ENCODE results near the gene PEX6.

PEX6 gene

DNA sequence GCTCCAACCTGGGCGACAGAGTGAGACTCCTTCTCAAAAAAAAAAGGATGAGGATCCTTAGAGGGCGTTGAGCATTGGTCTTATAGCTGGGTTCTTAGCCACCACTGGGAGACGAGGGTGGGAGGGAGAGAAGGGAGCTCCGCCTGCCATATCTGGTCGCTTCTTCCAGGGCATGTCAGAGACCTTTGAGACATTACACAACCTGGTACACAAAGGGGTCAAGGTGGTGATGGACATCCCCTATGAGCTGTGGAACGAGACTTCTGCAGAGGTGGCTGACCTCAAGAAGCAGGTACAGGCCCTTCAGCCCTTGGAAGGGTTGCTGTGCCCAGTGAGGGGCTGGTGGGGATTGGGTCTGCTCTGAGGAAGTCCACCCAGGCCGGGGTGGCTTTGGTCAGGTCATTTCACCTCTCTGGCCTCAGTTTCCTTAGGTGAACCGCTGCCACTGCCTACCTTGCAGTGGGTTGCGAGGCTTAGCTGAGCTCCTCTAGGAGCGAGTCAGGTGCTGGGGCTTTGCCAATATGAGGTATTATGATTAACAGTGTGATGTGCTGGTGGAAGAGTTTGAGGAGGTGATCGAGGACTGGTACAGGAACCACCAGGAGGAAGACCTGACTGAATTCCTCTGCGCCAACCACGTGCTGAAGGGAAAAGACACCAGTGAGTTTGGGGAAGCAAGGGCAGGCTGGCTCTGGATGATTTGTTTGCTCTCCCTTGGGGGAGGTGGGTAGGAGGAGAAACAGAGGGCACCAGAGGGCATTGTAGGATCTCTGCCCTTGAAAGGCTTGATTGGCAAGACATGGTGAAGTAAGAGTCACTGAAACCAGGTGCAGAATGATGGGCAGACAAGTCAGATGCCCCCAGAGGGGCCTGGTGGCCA lies 41.2 kb downstream of the PEX6 start:
- no peak for DNase-seq (ENCODE audit: low read depth in 2 of 3, low spot score in 1 of 3)

- DNase-seq (ENCODE audit: low read depth in 2 of 3, low spot score in 1 of 3) = no peak
Observed at GRCh38 chr6:42936398-42936797, 42.6 kb downstream of the PEX6 start.

DNA sequence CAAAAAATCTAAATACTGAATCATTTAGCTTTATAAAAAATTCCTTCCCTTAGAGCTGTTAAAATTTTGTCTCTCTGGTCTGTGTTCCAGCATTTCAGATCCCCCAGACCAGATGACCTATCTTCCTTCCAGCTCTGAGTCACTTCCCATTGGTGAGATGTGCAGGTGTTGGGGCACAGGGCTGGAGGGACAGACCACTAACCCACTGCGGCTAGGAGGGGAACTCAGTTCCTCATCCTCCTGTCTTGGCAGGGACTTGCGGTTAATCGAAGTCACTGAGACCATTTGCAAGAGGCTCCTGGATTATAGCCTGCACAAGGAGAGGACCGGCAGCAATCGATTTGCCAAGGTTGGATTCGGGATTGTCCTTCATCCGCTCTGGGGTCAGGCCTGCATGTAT lies 43.7 kb downstream of the PEX6 start:
- no peak for DNase-seq (ENCODE audit: low read depth in 2 of 3, low spot score in 1 of 3)

GRCh38 chr6:42933205-42933604 lies 45.8 kb downstream of the PEX6 start:
- DNase-seq (ENCODE audit: low read depth in 2 of 3, low spot score in 1 of 3) = no peak

- no peak for DNase-seq (ENCODE audit: low read depth in 2 of 3, low spot score in 1 of 3)
Observed at GRCh38 chr6:42932412-42932811, 46.6 kb downstream of the PEX6 start.

GRCh38 chr6:42929821-42930360 lies 49.1 kb downstream of the PEX6 start:
- DNase-seq (ENCODE audit: low read depth in 2 of 3, low spot score in 1 of 3) = peak; percentile 37 to 53 (median 48)

- peak; percentile 89 to 94 (median 93) for DNase-seq (ENCODE audit: low read depth in 2 of 3, low spot score in 1 of 3)
Observed at GRCh38 chr6:42928986-42929820, 49.8 kb downstream of the PEX6 start, which contains the start of gene CNPY3. TSS of gene CNPY3 (plus strand) at chr6:42929480. CDS start at chr6:42929571, 91 bp downstream.

DNA sequence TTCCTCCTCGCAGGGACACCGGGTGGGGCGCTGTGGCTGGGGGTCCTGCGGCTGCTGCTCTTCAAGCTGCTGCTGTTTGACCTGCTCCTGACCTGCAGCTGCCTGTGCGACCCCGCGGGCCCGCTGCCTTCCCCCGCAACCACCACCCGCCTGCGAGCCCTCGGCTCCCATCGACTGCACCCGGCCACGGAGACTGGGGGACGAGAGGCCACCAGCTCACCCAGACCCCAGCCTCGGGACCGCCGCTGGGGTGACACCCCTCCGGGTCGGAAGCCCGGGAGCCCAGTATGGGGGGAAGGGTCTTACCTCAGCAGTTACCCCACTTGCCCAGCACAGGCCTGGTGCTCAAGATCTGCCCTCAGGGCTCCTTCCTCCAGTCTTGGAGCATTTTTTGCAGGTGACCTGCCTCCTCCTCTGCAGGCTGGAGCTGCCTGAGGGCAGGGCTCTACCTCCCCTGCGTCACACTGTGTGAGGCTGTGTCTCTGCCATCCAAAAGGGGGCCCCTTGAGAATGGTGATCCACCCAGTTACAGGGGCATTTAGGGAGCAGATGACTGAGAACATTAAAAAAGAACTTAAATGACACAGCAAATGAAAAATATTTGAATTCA lies 53.6 kb downstream of the PEX6 start:
- no peak for DNase-seq (ENCODE audit: low read depth in 2 of 3, low spot score in 1 of 3)

DNA sequence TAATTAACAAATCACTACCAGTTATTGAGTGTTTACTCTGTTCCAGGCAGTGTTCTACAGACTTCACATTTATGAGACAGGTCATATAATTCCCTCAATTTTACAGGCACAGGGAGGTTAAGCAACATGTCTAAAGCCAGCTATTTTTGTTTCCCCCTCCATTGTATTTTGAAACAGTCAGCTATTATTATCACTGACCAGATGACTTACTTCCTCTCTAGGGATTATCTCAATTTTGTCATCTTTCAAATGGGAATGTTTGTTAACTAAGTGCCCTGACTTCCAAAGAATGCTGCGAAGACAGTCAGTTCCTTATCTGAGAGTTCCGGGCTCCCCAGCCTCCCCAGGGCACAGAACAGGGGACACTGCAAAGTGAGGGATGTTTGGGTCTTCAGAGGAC lies 55.3 kb downstream of the PEX6 start:
- no peak for DNase-seq (ENCODE audit: low read depth in 2 of 3, low spot score in 1 of 3)

- no peak for DNase-seq (ENCODE audit: low read depth in 2 of 3, low spot score in 1 of 3)
Observed at GRCh38 chr6:42921801-42922200, 57.2 kb downstream of the PEX6 start.

DNA sequence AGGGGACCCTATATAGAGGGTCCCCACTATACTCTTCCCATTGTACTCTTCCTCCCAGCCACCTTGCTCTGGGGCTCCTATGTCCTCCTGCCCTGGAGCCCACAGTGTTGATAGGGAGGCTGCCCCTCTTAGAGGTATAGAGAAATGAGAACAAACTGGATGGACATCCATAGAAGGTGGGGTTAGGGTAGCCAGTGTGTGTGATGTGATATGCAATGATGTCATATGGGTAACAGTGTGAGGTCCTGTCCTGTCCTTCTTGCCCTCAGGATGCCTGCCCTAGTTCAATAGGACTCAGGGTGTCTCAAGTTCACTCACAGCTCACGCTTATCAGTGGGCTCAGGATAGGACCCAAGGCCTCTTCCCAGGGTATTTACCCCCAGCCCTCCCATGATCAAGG lies 62.7 kb downstream of the PEX6 start:
- DNase-seq (ENCODE audit: low read depth in 2 of 3, low spot score in 1 of 3) = no peak

DNA sequence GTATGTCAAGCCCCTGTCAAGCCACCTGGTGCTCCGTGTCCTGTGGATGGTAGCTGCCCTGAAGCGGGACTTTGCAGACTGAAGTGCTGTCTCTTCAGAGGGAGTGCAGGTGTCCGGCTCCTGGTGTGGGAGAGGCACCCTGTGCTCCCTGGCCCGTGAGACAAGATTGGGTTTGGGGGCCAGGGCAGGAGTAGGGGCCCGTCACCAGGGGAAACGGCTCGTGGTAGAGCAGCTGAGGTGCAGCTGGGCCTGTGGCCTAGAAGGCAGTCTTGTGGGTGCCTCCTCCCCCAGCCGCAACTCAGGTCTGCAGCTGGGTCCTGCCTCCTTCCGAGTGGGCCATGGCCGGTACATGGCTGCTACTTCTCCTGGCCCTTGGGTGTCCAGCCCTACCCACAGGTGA lies 63.2 kb downstream of the PEX6 start, which contains the start of gene PTCRA:
TSS of gene PTCRA (plus strand) at position 322 of the 400 bp plus-strand sequence. CDS start at position 339, 17 bp downstream.
- no peak for DNase-seq (ENCODE audit: low read depth in 2 of 3, low spot score in 1 of 3)

DNA sequence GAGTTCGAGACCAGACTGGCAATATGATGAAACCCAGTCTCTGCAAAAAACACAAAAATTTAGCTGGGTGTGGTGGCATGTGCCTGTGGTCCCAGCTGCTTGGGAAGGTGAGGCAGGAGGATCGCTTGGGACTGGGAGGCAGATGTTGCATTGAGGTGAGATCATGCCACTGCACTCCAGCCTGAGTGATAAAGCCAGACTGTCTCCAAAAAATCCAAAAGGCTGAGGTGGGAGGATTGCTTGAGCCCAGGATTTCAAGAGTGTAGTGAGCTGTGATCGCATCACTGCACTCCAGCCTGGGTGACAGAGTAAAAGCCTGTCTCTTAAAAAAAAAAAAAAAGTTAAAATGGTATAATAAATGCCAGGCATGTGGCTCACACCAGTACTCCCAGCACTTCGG lies 64.4 kb downstream of the PEX6 start:
- no peak for DNase-seq (ENCODE audit: low read depth in 2 of 3, low spot score in 1 of 3)

Measured in stimulated activated CD4-positive, alpha-beta T cell treated with anti-CD3 and anti-CD28 coated beads, Interleukin-12 subunit alpha, Interleukin-12 subunit beta, amount 100 ng/mL, for 48 hours (primary cell).